B cell (primary cell): Measurements from ENCODE around the gene B3GALT6. TPM values are rescaled to one million over a fixed set of nuclear protein-coding genes. Genes with fewer than 3 reads are reported as not detected.

Source experiments
- ATAC-seq: fragments of 200-7000 bp; cut with Tn5 transposase; one replicate; pipeline ENCODE4 v1.10.0; 2021; ENCODE audit warnings: low read depth, mild to moderate bottlenecking, moderate number of reproducible peaks, moderate library complexity
- CTCF ChIA-PET: fragments of 350-600 bp; sonication (Branson Sonifier 250); formaldehyde crosslinking; loops from one replicate; lab custom pipeline; 2021; ENCODE audit warnings: antibody characterized with exemption, inconsistent platforms; lab: Charles Lee
- POLR2A ChIA-PET: fragments of 350-600 bp; sonication (Branson Sonifier 250); formaldehyde crosslinking; loops from one replicate; lab custom pipeline; 2021; ENCODE audit warnings: antibody characterized with exemption; lab: Charles Lee
- DNase-seq: peaks from one replicate; pipeline ENCODE4 v3.0.0; 2013
- H2AFZ ChIP-seq: 2 replicates; pipeline ENCODE4 v1.6.1; 2012; ENCODE audit warnings: mild to moderate bottlenecking, low read depth, low read length; ENCODE audit not compliant: insufficient read depth, poor library complexity, severe bottlenecking
- H3K27ac ChIP-seq, 2 donors: 1 replicate in 1 of 2; 2 replicates in 1 of 2; pipeline ENCODE4 v1.5.1; 2012 to 2013; ENCODE audit warnings: low read length in 2 of 2, mild to moderate bottlenecking in 2 of 2, moderate library complexity in 1 of 2
- H3K27me3 ChIP-seq, 4 experiments: fragments of 200-600 bp in 1 of 4; sonication (generic) in 1 of 4; replicated peaks in 1 of 4; 1 replicate in 2 of 4; 2 replicates in 2 of 4; pipeline versions ENCODE4 v1.6.1 to v1.7.0; 2013 to 2016; ENCODE audit warnings: low read length in 3 of 4, mild to moderate bottlenecking in 2 of 4, mixed read lengths in 1 of 4, moderate library complexity in 1 of 4; ENCODE audit not compliant: insufficient read depth in 4 of 4, control insufficient read depth in 3 of 4; ENCODE audit errors: control extremely low read depth in 1 of 4
- H3K36me3 ChIP-seq, 2 experiments: replicated peaks in 1 of 2; 1 replicate in 1 of 2; 2 replicates in 1 of 2; pipeline versions ENCODE4 v1.6.1 to v1.7.1; 2013; ENCODE audit warnings: low read length in 1 of 2; ENCODE audit not compliant: insufficient read depth in 2 of 2, control insufficient read depth in 1 of 2; ENCODE audit errors: control extremely low read depth in 1 of 2, extremely low read depth in 1 of 2
- H3K4me1 ChIP-seq, 2 donors: fragments of 200-600 bp in 1 of 2; sonication (generic) in 1 of 2; 1 replicate in 1 of 2; 2 replicates in 1 of 2; pipeline versions ENCODE4 v1.5.1 to v1.6.1; 2013 to 2017; ENCODE audit warnings: low read length in 2 of 2; ENCODE audit not compliant: control insufficient read depth in 2 of 2, insufficient read depth in 2 of 2
- H3K4me2 ChIP-seq: replicated peaks from 2 replicates; pipeline ENCODE3; 2012; ENCODE audit warnings: mild to moderate bottlenecking, low read depth, low read length; ENCODE audit not compliant: poor library complexity, severe bottlenecking
- H3K4me3 ChIP-seq, 5 experiments: fragments of 200-600 bp in 1 of 5; sonication (generic) in 1 of 5; 1 replicate in 3 of 5; 2 replicates in 2 of 5; pipeline versions ENCODE4 v1.5.1 to v1.7.0; 2011 to 2016; ENCODE audit warnings: low read length in 4 of 5, mild to moderate bottlenecking in 4 of 5, low read depth in 2 of 5, control low read depth in 1 of 5, moderate library complexity in 1 of 5; ENCODE audit not compliant: insufficient read depth in 1 of 5; ENCODE audit errors: control extremely low read depth in 1 of 5, extremely low read depth in 1 of 5
- H3K79me2 ChIP-seq: fragments of 200-600 bp; sonication (generic); one replicate; pipeline ENCODE4 v1.6.0; 2016; ENCODE audit warnings: low read length; ENCODE audit not compliant: control insufficient read depth, insufficient read depth
- H3K9ac ChIP-seq: fragments of 200-600 bp; sonication (generic); 2 replicates; pipeline ENCODE4 v1.6.1; 2017; ENCODE audit warnings: mild to moderate bottlenecking, low read length, moderate library complexity
- H3K9me3 ChIP-seq, 3 donors: one replicate each; pipeline versions ENCODE4 v1.6.1 to v1.7.1; 2013; ENCODE audit warnings: low read length in 2 of 3; ENCODE audit not compliant: control insufficient read depth in 2 of 3, insufficient read depth in 1 of 3; ENCODE audit errors: control extremely low read depth in 1 of 3
- H4K20me1 ChIP-seq: 2 replicates; pipeline ENCODE4 v1.6.0; 2012; ENCODE audit warnings: mild to moderate bottlenecking, low read length; ENCODE audit not compliant: insufficient read depth, control insufficient read depth, poor library complexity, severe bottlenecking
- H3K27ac Mint-ChIP-seq: one replicate; pipeline ENCODE4 v1.8.0; 2021; ENCODE audit warnings: mixed read lengths
- H3K27me3 Mint-ChIP-seq: one replicate; pipeline ENCODE4 v1.8.0; 2021; ENCODE audit warnings: mixed read lengths
- H3K4me1 Mint-ChIP-seq: one replicate; pipeline ENCODE4 v1.8.0; 2021; ENCODE audit warnings: mixed read lengths
- H3K4me3 Mint-ChIP-seq: one replicate; pipeline ENCODE4 v1.8.0; 2021; ENCODE audit warnings: mixed read lengths
- H3K9me3 Mint-ChIP-seq: one replicate; pipeline ENCODE4 v1.8.0; 2022; ENCODE audit warnings: mixed read lengths; ENCODE audit not compliant: insufficient read depth
- EZH2 ChIP-seq: IDR thresholded peaks from 2 replicates; pipeline ENCODE4 v1.6.1; 2012; ENCODE audit warnings: borderline replicate concordance, low read depth, mild to moderate bottlenecking, moderate library complexity, low read length; ENCODE audit not compliant: insufficient read depth, poor library complexity, severe bottlenecking
- WGBS: methylation state at CpG from one replicate; pipeline ENCODE4 v1.1.5; 2013; ENCODE audit warnings: missing lambda C conversion rate; ENCODE audit not compliant: insufficient coverage; 5-methylcytosine and 5-hydroxymethylcytosine counted together
- intact Hi-C: fragments of 100-400 bp; cut with micrococcal nuclease; formaldehyde crosslinking; loops from one replicate; pipeline ENCODE4 v1.10.0; 2022
- polyA plus RNA-seq: library from polyadenylated mRNA; depleted of rRNA; stranded (reverse); fragments of >200 nt; gene quantifications from 2 replicates; pipeline ENCODE4 v1.2.3, GENCODE V29; 2012
- total RNA-seq, 2 donors: library from RNA; stranded (reverse); fragments of 120-200 nt in 1 of 2; gene quantifications; 1 replicate in 1 of 2; 2 replicates in 1 of 2; pipeline versions ENCODE4 v1.2.3 to v1.2.4, GENCODE V29; 2013 to 2022
- TF ChIP-seq, protein P1 (sequence below): fragments of 200-600 bp; IDR thresholded peaks from one replicate; pipeline ENCODE4 v1.8.0; 2022; ENCODE audit warnings: antibody characterized with exemption, mild to moderate bottlenecking

B3GALT6 gene
- total and polyA plus RNA-seq, 2 donors (not counting 1 experiment from before 2014, with no cell fraction given): 5.9 to 21.0 TPM

DNA sequence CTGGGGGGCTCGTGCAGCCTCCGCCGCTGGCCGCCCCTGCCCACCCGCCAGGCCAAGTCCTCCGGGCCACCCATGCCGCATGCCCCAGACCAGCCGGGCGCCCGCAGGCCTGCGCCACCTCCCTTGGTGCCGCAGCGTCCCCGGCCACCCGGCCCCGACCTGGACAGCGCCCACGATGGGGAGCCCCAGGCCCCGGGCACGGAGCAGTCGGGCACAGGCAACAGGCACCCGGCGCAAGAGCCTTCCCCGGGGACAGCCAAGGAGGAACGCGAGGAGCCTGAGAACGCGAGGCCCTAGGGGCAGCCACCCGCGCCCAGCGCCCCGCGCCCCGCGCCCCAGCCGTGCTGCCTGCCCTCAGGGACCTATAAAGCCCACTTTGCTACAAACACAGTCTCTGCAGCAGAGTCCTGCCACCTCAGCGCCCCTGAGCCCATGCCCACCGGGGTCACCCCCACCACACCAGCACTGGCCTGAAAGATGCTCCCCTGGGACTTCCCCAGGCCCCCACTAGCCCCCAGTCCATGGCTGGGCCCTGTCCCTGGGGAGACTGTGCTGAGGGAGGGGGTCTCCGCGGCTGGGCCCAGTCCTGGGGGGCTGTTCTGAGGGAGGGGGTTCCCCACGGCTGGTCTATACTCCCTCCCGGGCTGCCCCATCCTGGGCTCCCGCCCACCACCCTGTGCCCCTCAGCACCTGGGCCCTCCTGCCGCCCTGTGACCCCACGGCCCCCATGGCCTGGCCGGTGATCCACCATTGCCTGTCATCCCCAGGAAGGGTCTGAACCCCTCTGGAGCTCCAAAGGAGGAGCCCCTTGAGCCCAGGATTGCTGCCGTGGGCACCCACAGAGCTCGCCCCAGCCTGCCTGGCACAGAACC lies 34.2 kb upstream of the B3GALT6 start:
- Histone ChIP-seq H3K27ac (no peak overlapping the region), H2AFZ (no peak overlapping the region), H4K20me1 (no peaks in the 10 kb centered on the region), H3K79me2 (no peaks in the 10 kb centered on the region), H3K4me1 (peaks cover 5 to 7% of the 10 kb centered on the region in 2 donors), H3K9ac (no peak overlapping the region), H3K4me3 (no peak overlapping the region), H3K4me2 (no peak overlapping the region), H3K9me3 (peaks cover 1 to 20% (median 5%) of the 10 kb centered on the region in 3 donors), H3K36me3 (no peaks in the 10 kb centered on the region), H3K27me3 (peaks cover 0 to 10% (median 5%) of the 10 kb centered on the region in 4 experiments)
- DNase-seq (peak; percentile 24), ATAC-seq (no peak)
- no peak for TF ChIP-seq EZH2
- TF ChIP-seq, protein P1, sequence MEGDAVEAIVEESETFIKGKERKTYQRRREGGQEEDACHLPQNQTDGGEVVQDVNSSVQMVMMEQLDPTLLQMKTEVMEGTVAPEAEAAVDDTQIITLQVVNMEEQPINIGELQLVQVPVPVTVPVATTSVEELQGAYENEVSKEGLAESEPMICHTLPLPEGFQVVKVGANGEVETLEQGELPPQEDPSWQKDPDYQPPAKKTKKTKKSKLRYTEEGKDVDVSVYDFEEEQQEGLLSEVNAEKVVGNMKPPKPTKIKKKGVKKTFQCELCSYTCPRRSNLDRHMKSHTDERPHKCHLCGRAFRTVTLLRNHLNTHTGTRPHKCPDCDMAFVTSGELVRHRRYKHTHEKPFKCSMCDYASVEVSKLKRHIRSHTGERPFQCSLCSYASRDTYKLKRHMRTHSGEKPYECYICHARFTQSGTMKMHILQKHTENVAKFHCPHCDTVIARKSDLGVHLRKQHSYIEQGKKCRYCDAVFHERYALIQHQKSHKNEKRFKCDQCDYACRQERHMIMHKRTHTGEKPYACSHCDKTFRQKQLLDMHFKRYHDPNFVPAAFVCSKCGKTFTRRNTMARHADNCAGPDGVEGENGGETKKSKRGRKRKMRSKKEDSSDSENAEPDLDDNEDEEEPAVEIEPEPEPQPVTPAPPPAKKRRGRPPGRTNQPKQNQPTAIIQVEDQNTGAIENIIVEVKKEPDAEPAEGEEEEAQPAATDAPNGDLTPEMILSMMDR: no peak
- peaks cover 8% of the 10 kb centered on the region for H3K9me3 Mint-ChIP-seq
- peaks cover 8% of the 10 kb centered on the region for H3K4me1 Mint-ChIP-seq
- H3K27ac Mint-ChIP-seq: no peak overlapping the region
- ChIA-PET POLR2A (no interaction called here), CTCF (interaction anchor here (0.8 kb wide), 1 partner anchor 10 kb away, joined by 3 read pairs; no protein-coding TSS in a partner anchor)
- no peak overlapping the region for H3K4me3 Mint-ChIP-seq
- WGBS: 94% methylated on average over 44 of the region's 48 CpGs
- intact Hi-C loops: no loop called here
- H3K27me3 Mint-ChIP-seq: no peaks in the 10 kb centered on the region
